ENCODE measurements around the gene INSM2.

DNA sequence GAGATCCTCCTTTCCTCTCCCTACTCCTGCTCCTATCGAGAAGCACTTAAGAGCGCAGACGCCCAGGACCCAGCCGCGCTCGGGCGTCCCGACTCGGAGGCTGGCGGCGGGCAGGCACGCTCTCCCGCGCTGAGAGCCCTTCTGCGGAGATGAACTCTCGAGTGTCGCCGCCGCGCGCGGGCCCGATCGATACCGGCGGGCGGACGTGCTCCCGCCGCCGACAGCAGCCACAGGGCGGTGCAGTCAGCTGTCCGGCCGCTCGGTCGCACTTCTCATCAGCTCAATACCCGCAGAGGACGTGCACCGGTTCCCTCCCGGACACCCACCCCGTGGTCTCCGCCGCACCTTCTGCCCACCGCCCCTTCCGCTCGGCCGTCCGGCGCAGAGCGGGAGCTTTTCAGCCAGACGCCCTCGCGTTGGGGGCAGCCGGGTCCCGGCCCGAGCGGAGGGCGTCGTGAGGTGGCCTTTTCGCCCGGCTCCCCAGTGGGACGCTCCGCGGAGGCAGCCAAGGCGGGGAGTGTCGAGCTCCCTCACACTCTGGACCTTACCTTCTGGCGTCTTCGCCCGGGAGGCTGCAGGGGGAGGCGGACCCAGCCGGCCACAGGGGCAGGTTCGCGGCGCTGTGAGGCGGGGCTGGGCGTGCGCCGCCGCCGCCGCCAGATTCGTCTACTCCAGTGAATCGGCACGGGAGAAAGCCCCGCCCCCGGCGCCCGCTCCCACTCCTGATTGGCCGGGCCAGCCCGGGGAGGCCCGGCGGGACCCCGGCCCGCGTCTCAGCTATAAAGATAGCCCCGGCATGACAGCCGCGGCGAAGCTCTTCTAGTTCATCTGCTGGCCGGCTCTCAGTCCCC lies at the start of gene INSM2:
- TF ChIP-seq YY1 (IDR thresholded peaks at IDR 0.05; ENCODE audit: low read depth) (no peak), EGR1 (IDR thresholded peaks at IDR 0.05) (no peak), TCF12 (IDR thresholded peaks at IDR 0.05; ENCODE audit: low read depth) (no peak), TAF1 (IDR thresholded peaks at IDR 0.05; ENCODE audit: low read depth) (no peak), TEAD4 (IDR thresholded peaks at IDR 0.05) (no peak), CEBPB (IDR thresholded peaks at IDR 0.05) (no peak), ZBTB7A (IDR thresholded peaks at IDR 0.05; ENCODE audit: low read depth) (no peak)
- TF ChIP-seq, protein P1, sequence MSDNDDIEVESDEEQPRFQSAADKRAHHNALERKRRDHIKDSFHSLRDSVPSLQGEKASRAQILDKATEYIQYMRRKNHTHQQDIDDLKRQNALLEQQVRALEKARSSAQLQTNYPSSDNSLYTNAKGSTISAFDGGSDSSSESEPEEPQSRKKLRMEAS (IDR thresholded peaks at IDR 0.05), result peak; percentile 78

Measured in Ishikawa (cell line).